Progenitor cell of endocrine pancreas (in vitro differentiated cells): Measurements from ENCODE around the gene EYS. TPM values are rescaled to one million over a fixed set of nuclear protein-coding genes. Genes with fewer than 3 reads are reported as not detected.

Source experiments
- DNase-seq: peaks from one replicate; pipeline ENCODE4 v3.0.0; 2021; ENCODE audit warnings: low spot score; ENCODE audit not compliant: unreplicated experiment
- H3K27ac Mint-ChIP-seq: 2 replicates; pipeline ENCODE4 v1.8.0; 2021; ENCODE audit warnings: mild to moderate bottlenecking, moderate library complexity, mixed read lengths
- H3K27me3 Mint-ChIP-seq: 2 replicates; pipeline ENCODE4 v1.8.0; 2021; ENCODE audit warnings: mixed read lengths
- H3K36me3 Mint-ChIP-seq: 2 replicates; pipeline ENCODE4 v1.8.0; 2022; ENCODE audit warnings: mixed read lengths; ENCODE audit not compliant: insufficient read depth
- H3K4me1 Mint-ChIP-seq: 2 replicates; pipeline ENCODE4 v1.8.0; 2021; ENCODE audit warnings: low read depth, mixed read lengths
- H3K4me3 Mint-ChIP-seq: 2 replicates; pipeline ENCODE4 v1.8.0; 2021; ENCODE audit warnings: low read depth, mild to moderate bottlenecking, moderate library complexity, mixed read lengths
- H3K9me3 Mint-ChIP-seq: 2 replicates; pipeline ENCODE4 v1.8.0; 2021; ENCODE audit warnings: low read depth, mixed read lengths
- CTCF ChIP-seq: fragments of 200-600 bp; sonication (generic); IDR thresholded peaks from one replicate; pipeline ENCODE4 v1.5.0; 2021; ENCODE audit warnings: antibody characterized with exemption, mild to moderate bottlenecking; ENCODE audit not compliant: unreplicated experiment
- long read RNA-seq: library from polyadenylated mRNA; unstranded; transcript quantifications from one replicate; pipeline ENCODE4 v2.0.0, GENCODE V29; 2020
- total RNA-seq: library from RNA; stranded (reverse); gene quantifications from 2 replicates; pipeline ENCODE4 v1.2.1, GENCODE V29; 2021

EYS gene
- total RNA-seq, result 0.44 and 0.46 TPM in 2 replicates
- long read RNA-seq, partial matches to known transcripts, result 0 of 1 reads
- long read RNA-seq, other reads (novel, unspliced or antisense), result 1 of 1 reads

GRCh38 chr6:65707126-65707826 is at the start of gene EYS:
Gene EYS, minus strand, starts transcription at chr6:65707226. Its CDS starts 211,816 bp downstream, at chr6:65495410.
- Mint-ChIP-seq H3K4me3 (no peak within 1 kb of the TSS), H3K36me3 (no peaks in the 10 kb centered on the region), H3K27ac (no peak within 1 kb of the TSS), H3K27me3 (no peaks in the 10 kb centered on the region), H3K9me3 (peaks cover 3% of the 10 kb centered on the region), H3K4me1 (peaks cover 7% of the 10 kb centered on the region)
- no peak for DNase-seq
- no peak for TF ChIP-seq CTCF

- Mint-ChIP-seq H3K27me3 (no peaks in the 10 kb centered on the region), H3K36me3 (no peaks in the 10 kb centered on the region), H3K4me3 (no peak overlapping the region), H3K27ac (no peak overlapping the region), H3K4me1 (no peaks in the 10 kb centered on the region), H3K9me3 (peaks cover 10% of the 10 kb centered on the region)
- no peak for DNase-seq
- TF ChIP-seq CTCF, result no peak
Measured at GRCh38 chr6:65746302-65746701, 39.3 kb upstream of the EYS start.

GRCh38 chr6:65745614-65746013 is 38.6 kb upstream of the EYS start:
- peaks cover 10% of the 10 kb centered on the region for H3K9me3 Mint-ChIP-seq
- no peak for DNase-seq
- no peaks in the 10 kb centered on the region for H3K27me3 Mint-ChIP-seq
- H3K27ac Mint-ChIP-seq, result no peak overlapping the region
- H3K4me3 Mint-ChIP-seq, result no peak overlapping the region
- H3K36me3 Mint-ChIP-seq, result no peaks in the 10 kb centered on the region
- H3K4me1 Mint-ChIP-seq, result no peaks in the 10 kb centered on the region
- no peak for TF ChIP-seq CTCF

GRCh38 chr6:65728879-65729479 is 22.0 kb upstream of the EYS start:
- no peaks in the 10 kb centered on the region for H3K9me3 Mint-ChIP-seq
- no peak overlapping the region for H3K27ac Mint-ChIP-seq
- no peak overlapping the region for H3K4me3 Mint-ChIP-seq
- no peaks in the 10 kb centered on the region for H3K36me3 Mint-ChIP-seq
- TF ChIP-seq CTCF, result no peak
- DNase-seq, result no peak
- H3K4me1 Mint-ChIP-seq, result peaks cover 6% of the 10 kb centered on the region
- H3K27me3 Mint-ChIP-seq, result no peaks in the 10 kb centered on the region

- H3K9me3 Mint-ChIP-seq, result peaks cover 6% of the 10 kb centered on the region
- TF ChIP-seq CTCF, result no peak
- no peaks in the 10 kb centered on the region for H3K36me3 Mint-ChIP-seq
- H3K27ac Mint-ChIP-seq, result no peak overlapping the region
- H3K4me3 Mint-ChIP-seq, result no peak overlapping the region
- H3K4me1 Mint-ChIP-seq, result no peaks in the 10 kb centered on the region
- no peaks in the 10 kb centered on the region for H3K27me3 Mint-ChIP-seq
- no peak for DNase-seq
Measured at GRCh38 chr6:65719101-65719500, 12.1 kb upstream of the EYS start.
